ENCODE data around the gene CBX7.

CBX7 gene

DNA sequence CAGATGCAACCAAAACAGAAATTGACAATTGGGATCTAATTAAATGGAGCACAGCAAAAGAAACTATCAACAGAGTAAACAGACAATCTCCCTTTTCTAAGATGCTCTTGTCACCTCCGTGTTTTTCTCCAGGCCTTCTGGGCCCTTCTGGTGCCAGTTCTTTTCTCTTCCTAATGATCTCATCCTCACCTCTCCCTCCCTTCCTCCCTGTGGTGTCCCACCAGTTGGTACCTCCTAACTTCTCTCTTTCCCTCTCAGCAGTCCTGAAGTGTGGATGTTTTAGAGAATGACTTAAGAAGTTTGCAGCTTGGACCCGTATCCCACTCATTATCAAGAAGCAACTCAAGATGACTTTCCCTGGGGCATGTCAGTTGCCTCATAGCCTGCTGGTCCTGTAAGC is 49.0 kb downstream of the CBX7 start:
- H4K8ac ChIP-seq (ENCODE audit: low read length) = no peak overlapping the region
- H3K4me1 ChIP-seq (ENCODE audit: control insufficient read depth, insufficient read depth, low read depth, low read length) = no peaks in the 10 kb centered on the region
- no peak overlapping the region for H2AK5ac ChIP-seq (ENCODE audit: low read length, severe bottlenecking)
- no peak overlapping the region for H3K23ac ChIP-seq (ENCODE audit: low read length in 2 of 2)
- H3K79me1 ChIP-seq (replicated peaks; ENCODE audit: low read length, poor library complexity, severe bottlenecking) = no peaks in the 10 kb centered on the region
- no peak overlapping the region for H3K14ac ChIP-seq (ENCODE audit: low read length in 2 of 2)
- H3K9ac ChIP-seq (ENCODE audit: low read length) = no peak overlapping the region
- H4K91ac ChIP-seq (ENCODE audit: low read length) = no peak overlapping the region
- no peak overlapping the region for H2BK5ac ChIP-seq (ENCODE audit: low read depth, low read length, poor library complexity, severe bottlenecking)
- no peak overlapping the region for H3K4ac ChIP-seq (ENCODE audit: low read depth in 1 of 2, low read length in 2 of 2)
- no peak overlapping the region for H3K4me2 ChIP-seq (ENCODE audit: low read length, poor library complexity, severe bottlenecking)
- H2AFZ ChIP-seq (ENCODE audit: low read depth, low read length) = no peak overlapping the region
- no peak overlapping the region for H3K4me3 ChIP-seq (ENCODE audit: insufficient read depth in 1 of 2, low read depth in 1 of 2, low read length in 2 of 2)
- H2BK120ac ChIP-seq (ENCODE audit: low read depth, low read length) = no peak overlapping the region
- H3K9me3 ChIP-seq (ENCODE audit: control insufficient read depth, low read length) = no peaks in the 10 kb centered on the region
- no peaks in the 10 kb centered on the region for H3K36me3 ChIP-seq (ENCODE audit: control insufficient read depth in 1 of 2, insufficient read depth in 2 of 2, low read depth in 1 of 2, low read length in 2 of 2)
- no peak for DNase-seq
- 93% methylated on average over 2 of the region's 2 CpGs for WGBS
- H2BK15ac ChIP-seq (ENCODE audit: low read depth, poor library complexity, severe bottlenecking) = no peak overlapping the region
- no peak overlapping the region for H2BK12ac ChIP-seq (ENCODE audit: low read length in 2 of 2)
- H3K18ac ChIP-seq (ENCODE audit: low read depth in 1 of 2, low read length in 2 of 2) = no peak overlapping the region
- no peak overlapping the region for H3K27ac ChIP-seq (ENCODE audit: low read length, poor library complexity, severe bottlenecking)
- H3K27me3 ChIP-seq (ENCODE audit: control insufficient read depth in 1 of 2, insufficient read depth in 1 of 2, low read length in 2 of 2) = peaks cover 0 to 20% of the 10 kb centered on the region in 2 experiments

DNA sequence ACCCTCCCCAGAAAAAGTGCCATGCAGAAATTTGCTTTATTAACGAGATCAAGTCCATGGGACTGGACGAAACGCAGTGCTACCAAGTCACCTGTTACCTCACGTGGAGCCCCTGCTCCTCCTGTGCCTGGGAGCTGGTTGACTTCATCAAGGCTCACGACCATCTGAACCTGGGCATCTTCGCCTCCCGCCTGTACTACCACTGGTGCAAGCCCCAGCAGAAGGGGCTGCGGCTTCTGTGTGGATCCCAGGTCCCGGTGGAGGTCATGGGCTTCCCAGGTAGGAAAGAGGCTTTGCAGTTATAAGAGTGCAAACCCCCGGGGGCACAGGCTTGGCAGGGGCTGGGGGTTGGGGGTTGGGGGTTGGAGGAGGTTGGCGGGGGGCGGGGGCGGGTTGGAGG is 51.3 kb downstream of the CBX7 start:
- Histone ChIP-seq H3K36me3 (ENCODE audit: control insufficient read depth in 1 of 2, insufficient read depth in 2 of 2, low read depth in 1 of 2, low read length in 2 of 2) (no peaks in the 10 kb centered on the region), H2AK5ac (ENCODE audit: low read length, severe bottlenecking) (no peak overlapping the region), H3K27me3 (ENCODE audit: control insufficient read depth in 1 of 2, insufficient read depth in 1 of 2, low read length in 2 of 2) (peaks cover 0 to 20% of the 10 kb centered on the region in 2 experiments), H2AFZ (ENCODE audit: low read depth, low read length) (no peak overlapping the region), H2BK12ac (ENCODE audit: low read length in 2 of 2) (no peak overlapping the region), H3K4me2 (ENCODE audit: low read length, poor library complexity, severe bottlenecking) (no peak overlapping the region), H2BK15ac (ENCODE audit: low read depth, poor library complexity, severe bottlenecking) (no peak overlapping the region), H3K9ac (ENCODE audit: low read length) (no peak overlapping the region), H3K14ac (ENCODE audit: low read length in 2 of 2) (no peak overlapping the region), H3K79me1 (replicated peaks; ENCODE audit: low read length, poor library complexity, severe bottlenecking) (no peaks in the 10 kb centered on the region), H3K18ac (ENCODE audit: low read depth in 1 of 2, low read length in 2 of 2) (no peak overlapping the region), H3K9me3 (ENCODE audit: control insufficient read depth, low read length) (no peaks in the 10 kb centered on the region), H3K4ac (ENCODE audit: low read depth in 1 of 2, low read length in 2 of 2) (no peak overlapping the region), H3K23ac (ENCODE audit: low read length in 2 of 2) (no peak overlapping the region), H4K91ac (ENCODE audit: low read length) (no peak overlapping the region), H3K4me1 (ENCODE audit: control insufficient read depth, insufficient read depth, low read depth, low read length) (peaks cover 7% of the 10 kb centered on the region), H3K4me3 (ENCODE audit: insufficient read depth in 1 of 2, low read depth in 1 of 2, low read length in 2 of 2) (no peak overlapping the region), H2BK120ac (ENCODE audit: low read depth, low read length) (no peak overlapping the region), H2BK5ac (ENCODE audit: low read depth, low read length, poor library complexity, severe bottlenecking) (no peak overlapping the region), H4K8ac (ENCODE audit: low read length) (no peak overlapping the region), H3K27ac (ENCODE audit: low read length, poor library complexity, severe bottlenecking) (no peak overlapping the region)
- DNase-seq = no peak
- 86% methylated on average over 7 of the region's 13 CpGs for WGBS

DNA sequence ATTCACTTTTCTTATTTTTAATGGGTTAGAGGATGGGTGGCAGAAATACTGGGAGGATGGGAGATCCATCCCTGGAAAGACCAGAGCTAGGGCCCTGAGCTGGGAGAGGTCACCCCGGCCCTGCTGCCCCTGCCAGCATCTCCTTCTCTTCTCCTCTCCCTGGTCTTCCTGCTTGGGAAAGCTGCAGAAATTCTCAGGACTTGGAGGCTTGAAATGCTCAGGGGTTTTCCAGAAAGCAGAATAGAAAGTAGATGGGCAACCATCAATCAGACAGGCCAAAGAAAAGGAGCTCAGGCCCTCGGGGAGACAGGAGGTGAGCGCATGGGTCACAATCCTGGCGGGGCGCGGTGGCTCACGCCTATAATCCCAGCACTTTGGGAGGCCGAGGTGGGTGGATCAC is 53.9 kb downstream of the CBX7 start:
- H3K9ac ChIP-seq (ENCODE audit: low read length) = no peak overlapping the region
- no peak overlapping the region for H2BK120ac ChIP-seq (ENCODE audit: low read depth, low read length)
- peaks cover 0 to 24% of the 10 kb centered on the region in 2 experiments for H3K27me3 ChIP-seq (ENCODE audit: control insufficient read depth in 1 of 2, insufficient read depth in 1 of 2, low read length in 2 of 2)
- no peak overlapping the region for H3K27ac ChIP-seq (ENCODE audit: low read length, poor library complexity, severe bottlenecking)
- no peaks in the 10 kb centered on the region for H3K9me3 ChIP-seq (ENCODE audit: control insufficient read depth, low read length)
- no peak for DNase-seq
- H3K18ac ChIP-seq (ENCODE audit: low read depth in 1 of 2, low read length in 2 of 2) = no peak overlapping the region
- H2AFZ ChIP-seq (ENCODE audit: low read depth, low read length) = no peak overlapping the region
- no peak overlapping the region for H2BK15ac ChIP-seq (ENCODE audit: low read depth, poor library complexity, severe bottlenecking)
- H3K4me3 ChIP-seq (ENCODE audit: insufficient read depth in 1 of 2, low read depth in 1 of 2, low read length in 2 of 2) = no peak overlapping the region
- H3K36me3 ChIP-seq (ENCODE audit: control insufficient read depth in 1 of 2, insufficient read depth in 2 of 2, low read depth in 1 of 2, low read length in 2 of 2) = no peaks in the 10 kb centered on the region
- no peak overlapping the region for H3K4me2 ChIP-seq (ENCODE audit: low read length, poor library complexity, severe bottlenecking)
- H3K4me1 ChIP-seq (ENCODE audit: control insufficient read depth, insufficient read depth, low read depth, low read length) = peaks cover 7% of the 10 kb centered on the region
- no peak overlapping the region for H4K8ac ChIP-seq (ENCODE audit: low read length)
- no peak overlapping the region for H3K14ac ChIP-seq (ENCODE audit: low read length in 2 of 2)
- H4K91ac ChIP-seq (ENCODE audit: low read length) = no peak overlapping the region
- no peak overlapping the region for H2BK12ac ChIP-seq (ENCODE audit: low read length in 2 of 2)
- no peak overlapping the region for H3K4ac ChIP-seq (ENCODE audit: low read depth in 1 of 2, low read length in 2 of 2)
- H2BK5ac ChIP-seq (ENCODE audit: low read depth, low read length, poor library complexity, severe bottlenecking) = no peak overlapping the region
- 96% methylated on average over 8 of the region's 8 CpGs for WGBS
- no peaks in the 10 kb centered on the region for H3K79me1 ChIP-seq (replicated peaks; ENCODE audit: low read length, poor library complexity, severe bottlenecking)
- H3K23ac ChIP-seq (ENCODE audit: low read length in 2 of 2) = no peak overlapping the region
- H2AK5ac ChIP-seq (ENCODE audit: low read length, severe bottlenecking) = no peak overlapping the region

DNA sequence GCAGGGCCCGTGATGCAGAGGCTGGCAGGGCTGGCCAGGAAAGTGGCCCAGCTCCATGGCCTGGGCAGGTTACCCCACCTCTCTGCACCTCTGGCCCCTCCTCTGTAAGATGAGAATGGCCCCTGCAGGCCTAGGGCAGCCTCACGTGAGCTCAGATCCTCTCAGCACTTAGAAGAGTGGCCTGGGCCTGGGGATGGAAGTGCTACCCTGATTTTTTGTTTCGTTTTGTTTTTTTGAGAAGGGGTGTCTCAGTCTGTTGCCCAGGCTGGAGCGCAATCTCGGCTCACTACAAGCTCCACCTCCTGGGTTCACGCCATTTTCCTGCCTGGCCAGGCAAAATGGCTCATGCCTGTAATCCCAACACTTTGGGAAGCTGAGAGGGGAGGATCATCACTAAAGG is 54.5 kb downstream of the CBX7 start:
- H3K9me3 ChIP-seq (ENCODE audit: control insufficient read depth, low read length) = no peaks in the 10 kb centered on the region
- no peak overlapping the region for H2BK12ac ChIP-seq (ENCODE audit: low read length in 2 of 2)
- no peak overlapping the region for H3K14ac ChIP-seq (ENCODE audit: low read length in 2 of 2)
- H2AFZ ChIP-seq (ENCODE audit: low read depth, low read length) = peak overlapping the region; percentile 42
- H3K4ac ChIP-seq (ENCODE audit: low read depth in 1 of 2, low read length in 2 of 2) = peak overlapping the region in 1 of 2 experiments; percentile 47
- H3K4me2 ChIP-seq (ENCODE audit: low read length, poor library complexity, severe bottlenecking) = no peak overlapping the region
- peaks cover 0 to 23% of the 10 kb centered on the region in 2 experiments for H3K27me3 ChIP-seq (ENCODE audit: control insufficient read depth in 1 of 2, insufficient read depth in 1 of 2, low read length in 2 of 2)
- H2BK15ac ChIP-seq (ENCODE audit: low read depth, poor library complexity, severe bottlenecking) = peak overlapping the region; percentile 15
- 64% methylated on average over 6 of the region's 6 CpGs for WGBS
- no peaks in the 10 kb centered on the region for H3K36me3 ChIP-seq (ENCODE audit: control insufficient read depth in 1 of 2, insufficient read depth in 2 of 2, low read depth in 1 of 2, low read length in 2 of 2)
- no peak for DNase-seq
- no peak overlapping the region for H3K9ac ChIP-seq (ENCODE audit: low read length)
- no peak overlapping the region for H4K91ac ChIP-seq (ENCODE audit: low read length)
- H3K27ac ChIP-seq (ENCODE audit: low read length, poor library complexity, severe bottlenecking) = no peak overlapping the region
- H3K4me3 ChIP-seq (ENCODE audit: insufficient read depth in 1 of 2, low read depth in 1 of 2, low read length in 2 of 2) = no peak overlapping the region
- peak overlapping the region in 1 of 2 experiments; percentile 53 for H3K23ac ChIP-seq (ENCODE audit: low read length in 2 of 2)
- H2BK5ac ChIP-seq (ENCODE audit: low read depth, low read length, poor library complexity, severe bottlenecking) = no peak overlapping the region
- H3K79me1 ChIP-seq (replicated peaks; ENCODE audit: low read length, poor library complexity, severe bottlenecking) = no peaks in the 10 kb centered on the region
- no peak overlapping the region for H2BK120ac ChIP-seq (ENCODE audit: low read depth, low read length)
- peak overlapping the region; percentile 87 for H4K8ac ChIP-seq (ENCODE audit: low read length)
- no peak overlapping the region for H2AK5ac ChIP-seq (ENCODE audit: low read length, severe bottlenecking)
- H3K4me1 ChIP-seq (ENCODE audit: control insufficient read depth, insufficient read depth, low read depth, low read length) = peaks cover 7% of the 10 kb centered on the region
- H3K18ac ChIP-seq (ENCODE audit: low read depth in 1 of 2, low read length in 2 of 2) = no peak overlapping the region
